SU-DHL-6 (cell line): Measurements from ENCODE around the gene SORBS2.

Experiments
- CTCF ChIP-seq: fragments of 200-600 bp; sonication (generic); IDR thresholded peaks from one replicate; pipeline ENCODE4 v1.5.1; 2017; ENCODE audit warnings: antibody characterized with exemption, mild to moderate bottlenecking, low read length, moderate library complexity; ENCODE audit not compliant: insufficient read depth, poor library complexity, severe bottlenecking
- EZH2phosphoT487 ChIP-seq: fragments of 200-600 bp; sonication (generic), shearing (Covaris generic); conservative IDR thresholded peaks from 2 replicates; pipeline ENCODE4 v1.6.1; 2018; ENCODE audit warnings: mild to moderate bottlenecking, antibody characterized with exemption, low read length, moderate library complexity, mixed read lengths

- TF ChIP-seq CTCF (no peak), EZH2phosphoT487 (no peak)
Observed at GRCh38 chr4:185834088-185834487, 22.1 kb upstream of the SORBS2 start.
